IPS-NIHi7 (cell line): ENCODE measurements around the gene LHFPL3.
A peak's percentile ranks its signal among the peaks of the same experiment; 100 is the strongest.
"Not testable (repeated sequence)": the region's sequence is repeated elsewhere in the genome, so short reads cannot be mapped to it uniquely, and the experiment has no call there.

ENCODE experiments used
- DNase-seq: peaks from one replicate; pipeline ENCODE4 v3.0.0; 2012; ENCODE audit warnings: mixed read lengths; ENCODE audit errors: extremely low spot score

The LHFPL3 gene

GRCh38 chr7:104482362-104483037, 154.1 kb downstream of the LHFPL3 start:
- no peak for DNase-seq

GRCh38 chr7:104486931-104487330, 158.5 kb downstream of the LHFPL3 start:
- no peak for DNase-seq

- no peak for DNase-seq
These were observed 159.2 kb downstream of the LHFPL3 start for GRCh38 chr7:104487642-104488041.

GRCh38 chr7:104497379-104497967, 169.1 kb downstream of the LHFPL3 start:
- DNase-seq, result no peak

GRCh38 chr7:104499975-104500374, 171.6 kb downstream of the LHFPL3 start:
- no peak for DNase-seq

GRCh38 chr7:104509874-104510273, 181.5 kb downstream of the LHFPL3 start:
- DNase-seq, result no peak

GRCh38 chr7:104524853-104525252, 196.4 kb downstream of the LHFPL3 start:
- DNase-seq, result no peak

GRCh38 chr7:104528142-104528541, 199.7 kb downstream of the LHFPL3 start:
- DNase-seq, result no peak

- DNase-seq, result no peak
These were observed 201.2 kb downstream of the LHFPL3 start for GRCh38 chr7:104529567-104529966.

GRCh38 chr7:104530251-104530650, 201.8 kb downstream of the LHFPL3 start:
- DNase-seq, result no peak

GRCh38 chr7:104534149-104534548, 205.7 kb downstream of the LHFPL3 start:
- DNase-seq, result no peak

- no peak for DNase-seq
These were observed 207.4 kb downstream of the LHFPL3 start for GRCh38 chr7:104535841-104536240.

GRCh38 chr7:104536956-104537355, 208.6 kb downstream of the LHFPL3 start:
- DNase-seq, result no peak

- no peak for DNase-seq
These were observed 209.7 kb downstream of the LHFPL3 start for GRCh38 chr7:104538152-104538551.

GRCh38 chr7:104541897-104542296, 213.5 kb downstream of the LHFPL3 start:
- no peak for DNase-seq

- DNase-seq, result peak; percentile 13
These were observed 220.5 kb downstream of the LHFPL3 start for GRCh38 chr7:104548861-104549260.

GRCh38 chr7:104550362-104550761, 222.0 kb downstream of the LHFPL3 start:
- DNase-seq, result no peak

GRCh38 chr7:104551226-104551625, 222.8 kb downstream of the LHFPL3 start:
- no peak for DNase-seq

- DNase-seq, result peak; percentile 75
These were observed 223.7 kb downstream of the LHFPL3 start for GRCh38 chr7:104552102-104552501.

- no peak for DNase-seq
These were observed 224.7 kb downstream of the LHFPL3 start for GRCh38 chr7:104553074-104553473.

- not testable (repeated sequence) for DNase-seq
These were observed 235.0 kb downstream of the LHFPL3 start for GRCh38 chr7:104563350-104563901.

- DNase-seq, result no peak
These were observed 241.3 kb downstream of the LHFPL3 start for GRCh38 chr7:104569751-104570150.

GRCh38 chr7:104572554-104572953, 244.2 kb downstream of the LHFPL3 start:
- no peak for DNase-seq
